Stimulated activated CD8-positive, alpha-beta memory T cell treated with anti-CD3 and anti-CD28 coated beads, Interleukin-7, amount 100 ng/mL, for 24 hours (primary cell): ENCODE results near the gene RPLP1.

Experiments used
- DNase-seq: peaks from one replicate; pipeline ENCODE4 v3.0.0-alpha.2; 2020; ENCODE audit warnings: low read depth

Gene RPLP1

GRCh38 chr15:69469467-69470201 lies 17.0 kb downstream of the RPLP1 start:
- no peak for DNase-seq

GRCh38 chr15:69472046-69472445 lies 19.4 kb downstream of the RPLP1 start:
- no peak for DNase-seq

- no peak for DNase-seq
Measured at GRCh38 chr15:69472562-69472961, 19.9 kb downstream of the RPLP1 start.

- DNase-seq: no peak
Measured at GRCh38 chr15:69474291-69474690, 21.7 kb downstream of the RPLP1 start.

GRCh38 chr15:69474846-69475455 lies 22.3 kb downstream of the RPLP1 start:
- DNase-seq: no peak

GRCh38 chr15:69475769-69476358 lies 23.2 kb downstream of the RPLP1 start:
- peak; percentile 64 for DNase-seq

GRCh38 chr15:69476704-69477473 lies 24.3 kb downstream of the RPLP1 start:
- no peak for DNase-seq

- DNase-seq: no peak
Measured at GRCh38 chr15:69478259-69478781, 25.7 kb downstream of the RPLP1 start.

- DNase-seq: no peak
Measured at GRCh38 chr15:69479081-69479480, 26.5 kb downstream of the RPLP1 start.

GRCh38 chr15:69479971-69480370 lies 27.4 kb downstream of the RPLP1 start:
- DNase-seq: no peak

GRCh38 chr15:69480932-69481331 lies 28.3 kb downstream of the RPLP1 start:
- no peak for DNase-seq

- DNase-seq: no peak
Measured at GRCh38 chr15:69482686-69483256, 30.2 kb downstream of the RPLP1 start.

GRCh38 chr15:69484837-69485236 lies 32.2 kb downstream of the RPLP1 start:
- no peak for DNase-seq

GRCh38 chr15:69486481-69487110 lies 34.0 kb downstream of the RPLP1 start:
- no peak for DNase-seq

- DNase-seq: no peak
Measured at GRCh38 chr15:69489073-69489571, 36.5 kb downstream of the RPLP1 start.

GRCh38 chr15:69490356-69491037 lies 37.9 kb downstream of the RPLP1 start:
- DNase-seq: no peak

- DNase-seq: no peak
Measured at GRCh38 chr15:69491038-69491505, 38.5 kb downstream of the RPLP1 start.

GRCh38 chr15:69493406-69493805 lies 40.8 kb downstream of the RPLP1 start:
- DNase-seq: no peak

GRCh38 chr15:69496001-69496400 lies 43.4 kb downstream of the RPLP1 start:
- DNase-seq: no peak

GRCh38 chr15:69497076-69497475 lies 44.5 kb downstream of the RPLP1 start:
- DNase-seq: no peak

GRCh38 chr15:69497667-69498066 lies 45.0 kb downstream of the RPLP1 start:
- no peak for DNase-seq
